Activated T-helper 1 cell treated with anti-CD3 and anti-CD28 coated beads, Interleukin-12 subunit alpha, Interleukin-12 subunit beta, Interleukin-2, Interleukin-4 antibody, amounts not matched to agents 30 ng/mL and 10 ng/mL and 1 ng/mL, durations not matched to agents 14 hours and 24 hours and 36 hours (primary cell): ENCODE data around the gene TOR1AIP2. TPM values are rescaled to one million over a fixed set of nuclear protein-coding genes. Genes with fewer than 3 reads are reported as not detected.

ENCODE experiments used
- DNase-seq: peaks from one replicate; pipeline ENCODE4 v3.0.0; 2021; ENCODE audit warnings: low spot score
- H3K27ac Mint-ChIP-seq: one replicate; pipeline ENCODE4 v1.8.0; 2021; ENCODE audit warnings: mild to moderate bottlenecking, mixed read lengths
- H3K27me3 Mint-ChIP-seq: one replicate; pipeline ENCODE4 v1.8.0; 2022; ENCODE audit warnings: mild to moderate bottlenecking, moderate library complexity, mixed read lengths; ENCODE audit not compliant: insufficient read depth
- H3K36me3 Mint-ChIP-seq: one replicate; pipeline ENCODE4 v1.8.0; 2021; ENCODE audit warnings: low read depth, mixed read lengths
- H3K4me1 Mint-ChIP-seq: one replicate; pipeline ENCODE4 v1.8.0; 2021; ENCODE audit warnings: low read depth, mixed read lengths
- H3K4me3 Mint-ChIP-seq: one replicate; pipeline ENCODE4 v1.8.0; 2021; ENCODE audit warnings: mild to moderate bottlenecking, moderate library complexity, mixed read lengths
- H3K9me3 Mint-ChIP-seq: one replicate; pipeline ENCODE4 v1.8.0; 2021; ENCODE audit warnings: mixed read lengths
- intact Hi-C: fragments of 100-400 bp; cut with micrococcal nuclease; formaldehyde crosslinking; loops from one replicate; pipeline ENCODE4 v1.15.1; 2024
- total RNA-seq: library from RNA; stranded (reverse); gene quantifications from 2 replicates; pipeline ENCODE4 v1.2.3, GENCODE V29; 2022

TOR1AIP2 gene
- total RNA-seq, 1 donor from 2014 or later, result 62.6 TPM

- Mint-ChIP-seq H3K36me3 (peaks cover 28% of the 10 kb centered on the region), H3K4me1 (peaks cover 30% of the 10 kb centered on the region), H3K27me3 (no peaks in the 10 kb centered on the region), H3K27ac (peak overlapping the region; percentile 57), H3K4me3 (no peak overlapping the region), H3K9me3 (no peaks in the 10 kb centered on the region)
- DNase-seq, result no peak
- intact Hi-C loops, result loop anchor here (10.0 kb wide), 1 partner anchor 1217 kb away; no protein-coding TSS in a partner anchor
These were observed 10.5 kb upstream of the TOR1AIP2 start for GRCh38 chr1:179888071-179888470.

- Mint-ChIP-seq H3K9me3 (no peaks in the 10 kb centered on the region), H3K4me1 (peaks cover 52% of the 10 kb centered on the region)
These were observed 6.1 kb upstream of the TOR1AIP2 start for GRCh38 chr1:179883745-179884138.

GRCh38 chr1:179883040-179883744, 5.6 kb upstream of the TOR1AIP2 start:
- no peaks in the 10 kb centered on the region for H3K27me3 Mint-ChIP-seq
- H3K9me3 Mint-ChIP-seq, result no peaks in the 10 kb centered on the region
- H3K4me3 Mint-ChIP-seq, result peak overlapping the region; percentile 95
- no peak for DNase-seq
- peak overlapping the region; percentile 100 for H3K27ac Mint-ChIP-seq
- H3K36me3 Mint-ChIP-seq, result peaks cover 20% of the 10 kb centered on the region
- peaks cover 56% of the 10 kb centered on the region for H3K4me1 Mint-ChIP-seq
- intact Hi-C loops, result loop anchor here (2.0 to 10.0 kb wide), 4 partner anchors 176 to 1222 kb away; partner anchors contain the start of genes ACBD6 and STX6

More at GRCh38 chr1:179883745-179884138, 6.1 kb upstream of the TOR1AIP2 start:
- Mint-ChIP-seq H3K27me3 (no peaks in the 10 kb centered on the region), H3K27ac (peak overlapping the region; percentile 100), H3K4me3 (peak overlapping the region; percentile 95), H3K36me3 (peaks cover 20% of the 10 kb centered on the region)
- peak; percentile 55 for DNase-seq
- intact Hi-C loops, result loop anchor here (2.0 to 10.0 kb wide), 4 partner anchors 177 to 1221 kb away; partner anchors contain the start of genes ACBD6 and STX6

DNA sequence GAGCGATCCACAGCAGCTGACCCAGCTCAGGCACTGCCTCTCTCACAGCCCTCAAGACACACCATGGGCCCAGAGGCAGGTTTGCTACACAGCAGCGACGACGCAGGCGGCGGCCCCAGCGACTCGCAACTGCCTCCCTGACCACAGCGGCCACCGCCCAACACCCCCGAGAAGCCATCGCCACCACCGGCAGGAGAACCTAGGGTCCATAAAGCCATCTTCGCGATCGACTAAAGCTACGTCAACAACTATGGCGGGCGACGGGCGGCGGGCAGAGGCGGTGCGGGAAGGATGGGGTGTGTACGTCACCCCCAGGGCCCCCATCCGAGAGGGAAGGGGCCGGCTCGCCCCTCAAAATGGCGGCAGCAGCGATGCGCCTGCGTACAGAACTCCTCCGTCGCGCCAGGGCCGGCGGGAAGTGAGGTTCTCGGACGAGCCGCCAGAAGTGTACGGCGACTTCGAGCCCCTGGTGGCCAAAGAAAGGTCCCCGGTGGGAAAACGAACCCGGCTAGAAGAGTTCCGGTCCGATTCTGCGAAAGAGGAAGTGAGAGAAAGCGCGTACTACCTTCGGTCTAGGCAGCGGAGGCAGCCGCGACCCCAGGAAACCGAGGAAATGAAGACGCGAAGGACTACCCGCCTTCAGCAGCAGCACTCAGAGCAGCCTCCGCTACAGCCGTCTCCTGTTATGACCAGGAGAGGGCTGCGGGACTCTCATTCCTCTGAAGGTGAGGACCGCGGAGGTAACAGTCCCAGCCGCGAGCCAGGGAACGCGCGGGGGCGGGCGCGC, 4.8 kb upstream of the TOR1AIP2 start, which contains the start of gene TOR1AIP1:
Gene TOR1AIP1, plus strand, starts transcription at position 33 of the 787 bp plus-strand sequence. Its CDS starts 218 bp downstream, at position 251.
- Mint-ChIP-seq H3K9me3 (no peaks in the 10 kb centered on the region), H3K4me1 (peaks cover 55% of the 10 kb centered on the region), H3K27me3 (no peaks in the 10 kb centered on the region), H3K27ac (peak within 1 kb of the TSS; percentile 100), H3K36me3 (peaks cover 19% of the 10 kb centered on the region), H3K4me3 (peak within 1 kb of the TSS; percentile 95)
- intact Hi-C loops, result loop anchor here (1.0 to 10.0 kb wide), 6 partner anchors 72 to 1222 kb away; partner anchors contain the start of genes ACBD6, CEP350, QSOX1 and STX6
- DNase-seq, result peak; percentile 98

GRCh38 chr1:179881642-179882252, 4.1 kb upstream of the TOR1AIP2 start:
- Mint-ChIP-seq H3K4me3 (peak overlapping the region; percentile 95), H3K36me3 (peaks cover 18% of the 10 kb centered on the region), H3K27me3 (no peaks in the 10 kb centered on the region), H3K4me1 (peaks cover 56% of the 10 kb centered on the region), H3K27ac (peak overlapping the region; percentile 100), H3K9me3 (no peaks in the 10 kb centered on the region)
- DNase-seq, result no peak
- intact Hi-C loops, result loop anchor here (1.0 to 10.0 kb wide), 6 partner anchors 73 to 1223 kb away; partner anchors contain the start of genes ACBD6, CEP350, QSOX1 and STX6

- DNase-seq, result no peak
- Mint-ChIP-seq H3K36me3 (peaks cover 26% of the 10 kb centered on the region), H3K4me1 (peaks cover 69% of the 10 kb centered on the region), H3K27me3 (no peaks in the 10 kb centered on the region), H3K27ac (no peak overlapping the region), H3K4me3 (no peak overlapping the region), H3K9me3 (no peaks in the 10 kb centered on the region)
- intact Hi-C loops, result loop anchor here (5.0 to 10.0 kb wide), 4 partner anchors 512 to 1225 kb away; partner anchors contain the start of genes AXDND1, FAM20B and STX6
These were observed 2.2 kb upstream of the TOR1AIP2 start for GRCh38 chr1:179879797-179880196.

DNA sequence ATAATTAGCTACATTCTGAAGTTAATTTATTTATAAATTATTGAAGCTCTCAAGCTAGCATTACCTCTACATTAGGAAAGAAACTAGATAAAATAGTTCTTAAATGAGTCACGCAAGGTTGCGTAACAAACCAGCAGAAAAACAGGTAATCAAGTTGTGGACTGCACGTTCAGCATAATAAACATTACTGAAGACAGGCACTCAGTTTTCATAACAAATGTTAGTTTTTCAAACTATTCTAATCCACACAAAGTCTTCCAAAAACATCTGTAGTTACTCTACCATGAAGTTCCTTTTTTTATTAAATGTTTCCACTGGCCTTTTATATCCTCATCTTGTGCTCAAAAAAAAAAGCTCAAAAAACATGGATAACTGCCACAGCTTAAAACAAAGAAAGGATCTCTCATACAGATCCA, 1.3 kb downstream of the TOR1AIP2 start:
- intact Hi-C loops, result loop anchor here (2.0 to 5.0 kb wide), 3 partner anchors 62 to 849 kb away; partner anchors contain the start of genes AXDND1 and FAM20B
- H3K4me1 Mint-ChIP-seq, result peaks cover 58% of the 10 kb centered on the region
- no peak for DNase-seq
- peaks cover 22% of the 10 kb centered on the region for H3K36me3 Mint-ChIP-seq
- H3K27me3 Mint-ChIP-seq, result no peaks in the 10 kb centered on the region
- H3K4me3 Mint-ChIP-seq, result peak overlapping the region; percentile 95
- H3K9me3 Mint-ChIP-seq, result no peaks in the 10 kb centered on the region
- no peak overlapping the region for H3K27ac Mint-ChIP-seq

GRCh38 chr1:179875596-179876299, 1.9 kb downstream of the TOR1AIP2 start:
- intact Hi-C loops, result loop anchor here (2.0 to 5.0 kb wide), 3 partner anchors 61 to 848 kb away; partner anchors contain the start of genes AXDND1 and FAM20B
- Mint-ChIP-seq H3K9me3 (no peaks in the 10 kb centered on the region), H3K4me1 (peaks cover 56% of the 10 kb centered on the region), H3K27ac (no peak overlapping the region), H3K27me3 (no peaks in the 10 kb centered on the region), H3K36me3 (peaks cover 22% of the 10 kb centered on the region), H3K4me3 (no peak overlapping the region)
- DNase-seq, result no peak

- H3K4me3 Mint-ChIP-seq, result no peak overlapping the region
- no peak overlapping the region for H3K27ac Mint-ChIP-seq
- DNase-seq, result no peak
- intact Hi-C loops, result no loop called here
- H3K4me1 Mint-ChIP-seq, result peaks cover 41% of the 10 kb centered on the region
- H3K9me3 Mint-ChIP-seq, result no peaks in the 10 kb centered on the region
- peaks cover 23% of the 10 kb centered on the region for H3K36me3 Mint-ChIP-seq
- no peaks in the 10 kb centered on the region for H3K27me3 Mint-ChIP-seq
These were observed 4.2 kb downstream of the TOR1AIP2 start for GRCh38 chr1:179873438-179873851.

- Mint-ChIP-seq H3K27ac (no peak overlapping the region), H3K4me1 (peaks cover 40% of the 10 kb centered on the region), H3K27me3 (no peaks in the 10 kb centered on the region), H3K36me3 (peaks cover 26% of the 10 kb centered on the region), H3K9me3 (no peaks in the 10 kb centered on the region), H3K4me3 (no peak overlapping the region)
- intact Hi-C loops, result no loop called here
- no peak for DNase-seq
These were observed 5.0 kb downstream of the TOR1AIP2 start for GRCh38 chr1:179872558-179872957.

- Mint-ChIP-seq H3K27me3 (no peaks in the 10 kb centered on the region), H3K9me3 (no peaks in the 10 kb centered on the region), H3K27ac (no peak overlapping the region), H3K4me3 (no peak overlapping the region), H3K4me1 (peaks cover 39% of the 10 kb centered on the region), H3K36me3 (peaks cover 26% of the 10 kb centered on the region)
- DNase-seq, result no peak
- intact Hi-C loops, result no loop called here
These were observed 5.7 kb downstream of the TOR1AIP2 start for GRCh38 chr1:179871940-179872339.

DNA sequence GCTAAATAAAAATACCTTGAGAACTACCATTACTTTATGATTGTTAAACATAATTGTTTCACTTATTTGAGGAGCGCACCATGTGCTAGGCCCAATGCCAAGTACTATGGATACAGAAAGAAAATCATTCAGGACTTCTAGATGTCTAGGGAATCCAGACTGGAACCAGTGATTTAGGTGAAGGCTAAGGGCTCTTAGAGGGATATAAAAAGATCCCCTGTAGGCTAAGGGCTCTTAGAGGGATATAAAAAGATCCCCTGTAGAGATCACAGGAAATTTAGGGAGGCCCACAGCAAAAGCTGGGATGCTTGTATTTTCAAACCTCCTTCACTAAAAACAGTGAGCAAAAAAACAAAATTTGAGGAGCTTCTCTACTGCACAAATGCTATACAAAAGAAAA, 6.7 kb downstream of the TOR1AIP2 start:
- Mint-ChIP-seq H3K9me3 (no peaks in the 10 kb centered on the region), H3K27ac (no peak overlapping the region), H3K36me3 (peaks cover 26% of the 10 kb centered on the region), H3K4me1 (peaks cover 31% of the 10 kb centered on the region), H3K27me3 (no peaks in the 10 kb centered on the region), H3K4me3 (no peak overlapping the region)
- intact Hi-C loops, result no loop called here
- DNase-seq, result no peak
